Brain pericyte (primary cell): ENCODE measurements around the gene EPHB6.

ENCODE experiments used
- DNase-seq: peaks from one replicate; pipeline ENCODE4 v3.0.0-alpha.2; 2012; ENCODE audit warnings: low read depth, low spot score

Gene EPHB6

GRCh38 chr7:142879060-142879459, 24.2 kb downstream of the EPHB6 start:
- DNase-seq = no peak

GRCh38 chr7:142880876-142881505, 26.1 kb downstream of the EPHB6 start:
- no peak for DNase-seq

GRCh38 chr7:142881586-142882337, 26.9 kb downstream of the EPHB6 start:
- no peak for DNase-seq

GRCh38 chr7:142882338-142882678, 27.4 kb downstream of the EPHB6 start:
- DNase-seq = no peak

GRCh38 chr7:142883145-142883544, 28.3 kb downstream of the EPHB6 start:
- no peak for DNase-seq

GRCh38 chr7:142883571-142884285, 28.9 kb downstream of the EPHB6 start:
- no peak for DNase-seq

- no peak for DNase-seq
Measured at GRCh38 chr7:142884286-142884640, 29.4 kb downstream of the EPHB6 start.

GRCh38 chr7:142885311-142886230, 30.7 kb downstream of the EPHB6 start, which contains the start of gene TRPV6:
Gene TRPV6, minus strand, starts transcription at chr7:142885745.
- DNase-seq = no peak

- no peak for DNase-seq
Measured at GRCh38 chr7:142886866-142887265, 32.0 kb downstream of the EPHB6 start.

- no peak for DNase-seq
Measured at GRCh38 chr7:142887282-142888015, 32.6 kb downstream of the EPHB6 start.

GRCh38 chr7:142889816-142890215, 34.9 kb downstream of the EPHB6 start:
- no peak for DNase-seq

- DNase-seq = no peak
Measured at GRCh38 chr7:142890874-142891485, 36.1 kb downstream of the EPHB6 start.

- no peak for DNase-seq
Measured at GRCh38 chr7:142891490-142892082, 36.7 kb downstream of the EPHB6 start.

- no peak for DNase-seq
Measured at GRCh38 chr7:142892951-142893350, 38.1 kb downstream of the EPHB6 start.

GRCh38 chr7:142894112-142894984, 39.5 kb downstream of the EPHB6 start:
- DNase-seq = no peak

- DNase-seq = no peak
Measured at GRCh38 chr7:142894985-142895593, 40.2 kb downstream of the EPHB6 start.

GRCh38 chr7:142896151-142896550, 41.3 kb downstream of the EPHB6 start:
- DNase-seq = no peak

GRCh38 chr7:142896741-142897379, 42.0 kb downstream of the EPHB6 start:
- no peak for DNase-seq
